ENCODE measurements around the gene CCDC30. TPM values are rescaled to one million over a fixed set of nuclear protein-coding genes. Genes with fewer than 3 reads are reported as not detected.

Gene CCDC30
- total and polyA plus RNA-seq, 9 of the 15 experiments (the other 6 are each of a cell fraction or from before 2014, with no cell fraction given): 0.05 to 0.91 (median 0.24) TPM

DNA sequence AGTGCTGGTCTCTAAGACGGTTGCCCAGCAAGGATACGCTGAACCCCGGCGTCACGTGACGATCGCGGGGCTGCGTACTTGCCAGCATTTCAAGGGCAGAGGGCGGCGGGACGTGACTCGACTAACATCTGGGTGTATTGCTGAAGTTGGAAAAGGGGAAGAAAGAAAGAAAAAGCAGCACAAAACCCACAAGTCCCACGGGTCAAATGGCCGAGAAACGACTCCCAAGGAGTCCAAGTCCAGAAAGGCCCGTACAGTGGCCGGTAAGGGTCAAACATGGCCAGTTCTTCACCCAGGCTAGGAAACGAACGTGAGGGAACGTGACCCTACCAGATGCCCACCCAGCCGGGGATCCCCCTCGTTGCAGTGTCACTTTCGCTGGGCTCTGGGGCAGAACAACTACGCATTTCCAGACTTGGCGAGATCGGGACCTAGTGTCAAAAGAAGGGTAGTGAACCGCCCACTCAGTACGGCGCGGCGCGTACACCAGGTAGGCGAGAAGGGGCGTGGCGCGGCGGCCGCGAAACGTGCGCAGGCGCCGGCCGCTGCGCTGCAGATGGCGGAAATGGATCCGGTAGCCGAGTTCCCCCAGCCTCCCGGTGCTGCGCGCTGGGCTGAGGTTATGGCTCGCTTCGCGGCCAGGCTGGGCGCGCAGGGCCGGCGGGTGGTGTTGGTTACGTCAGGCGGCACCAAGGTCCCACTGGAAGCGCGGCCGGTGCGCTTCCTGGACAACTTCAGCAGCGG, 6.9 kb upstream of the CCDC30 start, which contains the start of the genes PPCS and ZMYND12 (continued):
- TF ChIP-seq PKNOX1 (IDR thresholded peaks at IDR 0.05) (no peak), MECOM (CRISPR knock-in tag; IDR thresholded peaks at IDR 0.05) (no peak), POLR2AphosphoS2 (IDR thresholded peaks at IDR 0.05; ENCODE audit: low read length) (no peak), ESRRA (IDR thresholded peaks at IDR 0.05; ENCODE audit: borderline replicate concordance, low read depth) (no peak; the same call in 1 of the 2 replicates), IRF2 (CRISPR knock-in tag; IDR thresholded peaks at IDR 0.05) (no peak), CCAR2 (IDR thresholded peaks at IDR 0.05; ENCODE audit: low read depth, low read length) (no peak), POLR2AphosphoS5 (IDR thresholded peaks at IDR 0.05; ENCODE audit: control insufficient read depth, insufficient read depth, low read depth, low read length) (peak; percentile 60; the same call in 1 of the 2 replicates), BRD4 (IDR thresholded peaks at IDR 0.05) (peak; percentile 70; the same call in 1 of the 2 replicates), ZNF395 (CRISPR knock-in tag; IDR thresholded peaks at IDR 0.05) (peak; percentile 66; the same call in 1 of the 2 replicates), EZH2 (IDR thresholded peaks at IDR 0.05; ENCODE audit: borderline replicate concordance, low read depth, low read length) (no peak), ZNF212 (CRISPR knock-in tag; IDR thresholded peaks at IDR 0.05) (no peak), MTF1 (CRISPR knock-in tag; IDR thresholded peaks at IDR 0.05; ENCODE audit: borderline replicate concordance) (no peak), CBX5 (IDR thresholded peaks at IDR 0.05; ENCODE audit: borderline replicate concordance, low read depth) (no peak), FOXK1 (CRISPR knock-in tag; IDR thresholded peaks at IDR 0.05; ENCODE audit: borderline replicate concordance) (no peak), KDM2B (CRISPR knock-in tag; IDR thresholded peaks at IDR 0.05) (no peak), NFATC3 (IDR thresholded peaks at IDR 0.05) (no peak), ZNF717 (CRISPR knock-in tag; IDR thresholded peaks at IDR 0.05) (no peak), ASH1L (IDR thresholded peaks at IDR 0.05; ENCODE audit: borderline replicate concordance, low read depth, partially characterized antibody) (no peak)
- TF ChIP-seq, protein P1, sequence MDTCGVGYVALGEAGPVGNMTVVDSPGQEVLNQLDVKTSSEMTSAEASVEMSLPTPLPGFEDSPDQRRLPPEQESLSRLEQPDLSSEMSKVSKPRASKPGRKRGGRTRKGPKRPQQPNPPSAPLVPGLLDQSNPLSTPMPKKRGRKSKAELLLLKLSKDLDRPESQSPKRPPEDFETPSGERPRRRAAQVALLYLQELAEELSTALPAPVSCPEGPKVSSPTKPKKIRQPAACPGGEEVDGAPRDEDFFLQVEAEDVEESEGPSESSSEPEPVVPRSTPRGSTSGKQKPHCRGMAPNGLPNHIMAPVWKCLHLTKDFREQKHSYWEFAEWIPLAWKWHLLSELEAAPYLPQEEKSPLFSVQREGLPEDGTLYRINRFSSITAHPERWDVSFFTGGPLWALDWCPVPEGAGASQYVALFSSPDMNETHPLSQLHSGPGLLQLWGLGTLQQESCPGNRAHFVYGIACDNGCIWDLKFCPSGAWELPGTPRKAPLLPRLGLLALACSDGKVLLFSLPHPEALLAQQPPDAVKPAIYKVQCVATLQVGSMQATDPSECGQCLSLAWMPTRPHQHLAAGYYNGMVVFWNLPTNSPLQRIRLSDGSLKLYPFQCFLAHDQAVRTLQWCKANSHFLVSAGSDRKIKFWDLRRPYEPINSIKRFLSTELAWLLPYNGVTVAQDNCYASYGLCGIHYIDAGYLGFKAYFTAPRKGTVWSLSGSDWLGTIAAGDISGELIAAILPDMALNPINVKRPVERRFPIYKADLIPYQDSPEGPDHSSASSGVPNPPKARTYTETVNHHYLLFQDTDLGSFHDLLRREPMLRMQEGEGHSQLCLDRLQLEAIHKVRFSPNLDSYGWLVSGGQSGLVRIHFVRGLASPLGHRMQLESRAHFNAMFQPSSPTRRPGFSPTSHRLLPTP (IDR thresholded peaks at IDR 0.05; ENCODE audit: borderline replicate concordance, extremely low read depth, insufficient read length): no peak
- TF ChIP-seq, protein P2, sequence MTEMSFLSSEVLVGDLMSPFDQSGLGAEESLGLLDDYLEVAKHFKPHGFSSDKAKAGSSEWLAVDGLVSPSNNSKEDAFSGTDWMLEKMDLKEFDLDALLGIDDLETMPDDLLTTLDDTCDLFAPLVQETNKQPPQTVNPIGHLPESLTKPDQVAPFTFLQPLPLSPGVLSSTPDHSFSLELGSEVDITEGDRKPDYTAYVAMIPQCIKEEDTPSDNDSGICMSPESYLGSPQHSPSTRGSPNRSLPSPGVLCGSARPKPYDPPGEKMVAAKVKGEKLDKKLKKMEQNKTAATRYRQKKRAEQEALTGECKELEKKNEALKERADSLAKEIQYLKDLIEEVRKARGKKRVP (CRISPR knock-in tag; IDR thresholded peaks at IDR 0.05): no peak
